Islet of Langerhans (tissue), 1 donor: ENCODE data around the gene ZDHHC8.

Source experiments
- FAIRE-seq: peaks from one replicate; lab custom pipeline; 2011; peaks lifted over from hg19 to GRCh38; lab: Jason Lieb, UNC

ZDHHC8 gene

GRCh38 chr22:20131597-20131858 is at the start of gene ZDHHC8:
ZDHHC8 (plus strand) TSS chr22:20131804; CDS start chr22:20131948, 144 bp downstream.
- no peak for FAIRE-seq

GRCh38 chr22:20083157-20083890 is 48.3 kb upstream of the ZDHHC8 start:
- no peak for FAIRE-seq

DNA sequence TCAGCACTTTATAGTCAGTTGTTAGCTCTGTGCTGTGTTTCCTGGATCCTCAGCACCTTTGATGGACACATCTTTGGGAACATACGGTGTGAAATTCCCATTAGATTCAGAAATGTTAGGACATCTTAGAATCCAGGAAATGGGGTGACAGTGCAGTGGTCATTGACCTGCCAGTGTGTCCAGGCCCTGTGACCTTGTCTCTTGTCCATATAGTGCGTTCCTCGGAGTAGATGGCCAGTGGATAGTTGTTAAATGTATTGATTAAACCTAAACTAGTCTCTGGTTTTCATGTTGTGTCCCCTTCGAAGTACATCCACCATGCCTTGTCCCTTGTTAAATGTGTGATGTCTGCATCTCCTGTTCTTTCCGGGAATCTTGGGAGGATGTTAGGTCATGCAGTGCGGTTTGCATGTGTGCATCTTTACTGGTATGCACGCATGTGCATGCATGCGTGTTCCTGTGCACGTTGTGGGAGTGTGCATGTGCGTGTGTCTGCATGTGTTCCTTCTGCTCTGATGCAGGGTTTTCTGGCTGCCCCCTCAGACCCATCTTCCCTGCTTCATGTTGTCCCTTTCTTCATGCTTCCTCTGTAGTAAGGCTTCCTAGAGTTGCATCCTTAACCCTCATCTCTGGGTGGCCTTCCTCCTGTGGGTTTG is 47.6 kb upstream of the ZDHHC8 start:
- no peak for FAIRE-seq

- no peak for FAIRE-seq
Observed at GRCh38 chr22:20084547-20085413, 46.8 kb upstream of the ZDHHC8 start.

DNA sequence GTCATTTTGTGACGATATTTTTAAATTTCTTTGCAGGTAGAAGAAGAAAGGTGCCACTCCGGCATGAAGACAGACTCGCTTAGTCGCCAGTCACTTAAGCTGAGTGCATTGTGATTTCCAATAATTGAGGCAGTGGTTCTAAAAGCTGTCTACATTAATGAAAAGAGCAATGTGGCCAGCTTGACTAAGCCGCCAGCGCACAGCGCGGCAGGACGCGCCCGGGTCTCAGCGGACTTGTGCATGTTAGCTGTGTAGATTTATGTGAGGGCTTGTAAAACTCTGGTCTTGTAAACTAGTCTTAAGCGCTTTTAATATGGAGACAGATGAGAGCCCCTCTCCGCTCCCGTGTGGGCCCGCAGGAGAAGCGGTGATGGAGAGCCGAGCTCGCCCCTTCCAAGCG is 46.0 kb upstream of the ZDHHC8 start:
- no peak for FAIRE-seq

DNA sequence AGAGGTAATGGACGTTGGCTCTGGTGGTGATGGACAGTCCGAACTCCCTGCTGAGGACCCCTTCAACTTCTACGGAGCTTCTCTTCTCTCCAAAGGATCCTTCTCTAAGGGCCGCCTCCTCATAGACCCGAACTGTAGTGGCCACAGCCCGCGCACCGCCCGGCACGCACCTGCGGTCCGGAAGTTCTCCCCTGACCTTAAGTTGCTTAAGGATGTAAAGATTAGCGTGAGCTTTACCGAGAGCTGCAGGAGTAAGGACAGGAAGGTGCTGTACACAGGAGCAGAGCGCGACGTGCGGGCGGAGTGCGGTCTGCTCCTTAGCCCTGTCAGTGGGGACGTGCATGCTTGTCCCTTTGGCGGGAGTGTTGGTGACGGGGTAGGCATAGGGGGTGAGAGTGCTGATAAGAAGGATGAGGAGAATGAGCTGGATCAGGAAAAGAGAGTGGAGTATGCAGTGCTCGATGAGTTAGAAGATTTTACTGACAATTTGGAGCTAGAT is 45.5 kb upstream of the ZDHHC8 start:
- no peak for FAIRE-seq

GRCh38 chr22:20086763-20087162 is 44.8 kb upstream of the ZDHHC8 start:
- no peak for FAIRE-seq

DNA sequence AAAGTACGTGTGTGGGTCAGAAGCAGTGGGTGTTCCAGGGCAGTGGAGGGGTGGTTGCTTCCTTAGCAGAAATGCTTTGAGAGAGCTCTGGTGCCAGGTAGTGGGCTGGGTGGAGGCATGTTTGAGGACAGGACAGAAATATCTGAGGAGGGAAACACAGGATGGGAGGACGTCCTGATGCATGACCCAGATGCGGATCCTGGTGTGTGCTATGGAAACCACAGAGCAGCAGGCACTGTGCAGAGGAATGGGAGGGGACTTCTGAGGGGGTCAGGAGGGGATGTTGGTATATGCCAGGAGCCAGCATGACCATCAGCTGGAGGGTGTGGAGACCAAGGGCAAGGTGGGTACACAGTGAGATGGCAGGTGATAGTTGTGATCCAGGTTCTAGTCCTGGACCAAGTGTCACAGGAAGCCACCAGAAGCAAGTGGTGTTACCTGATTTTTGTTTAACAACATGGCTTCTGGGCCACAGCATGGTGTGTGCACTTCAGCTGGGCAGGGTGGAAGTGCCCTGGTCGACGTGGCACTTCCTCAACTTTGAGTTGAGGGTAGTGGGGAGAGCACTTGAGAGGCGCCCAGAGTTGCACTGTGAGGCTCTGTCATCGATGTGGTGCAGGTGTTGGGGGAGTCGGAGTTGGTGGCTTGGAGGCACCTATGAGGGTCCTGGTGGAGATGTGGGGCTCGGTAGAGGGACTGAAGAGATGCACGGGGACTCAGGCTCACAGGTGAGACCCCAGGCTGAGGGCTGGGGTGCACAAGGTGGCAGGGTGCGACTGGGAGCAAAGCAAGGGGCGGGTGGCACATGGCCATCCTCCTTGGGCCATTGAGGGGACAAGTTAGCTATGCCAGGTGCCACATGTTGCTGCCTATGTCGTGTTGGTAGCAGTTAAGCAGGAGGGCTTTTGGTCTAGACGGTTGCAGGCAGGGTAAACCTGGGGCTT is 44.0 kb upstream of the ZDHHC8 start:
- no peak for FAIRE-seq

DNA sequence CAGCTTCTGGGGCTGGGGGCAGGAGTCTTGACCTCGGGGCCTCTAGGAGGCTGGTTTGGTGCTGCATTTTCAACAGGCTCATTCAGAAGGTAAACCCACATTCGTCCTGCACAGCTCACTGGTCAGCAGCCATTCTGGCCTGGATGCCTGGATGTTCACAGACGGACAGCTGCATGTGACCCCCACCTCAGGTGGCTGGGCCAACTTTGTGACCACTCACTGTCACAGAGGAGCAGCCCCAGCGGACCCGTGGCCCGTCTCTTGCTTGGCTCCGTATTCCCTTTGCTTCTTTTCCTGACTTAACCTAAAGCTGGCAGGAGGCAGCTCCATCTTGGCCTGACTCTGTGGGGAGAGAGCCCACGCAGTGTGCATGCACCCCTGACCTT is 43.3 kb upstream of the ZDHHC8 start:
- FAIRE-seq: no peak

DNA sequence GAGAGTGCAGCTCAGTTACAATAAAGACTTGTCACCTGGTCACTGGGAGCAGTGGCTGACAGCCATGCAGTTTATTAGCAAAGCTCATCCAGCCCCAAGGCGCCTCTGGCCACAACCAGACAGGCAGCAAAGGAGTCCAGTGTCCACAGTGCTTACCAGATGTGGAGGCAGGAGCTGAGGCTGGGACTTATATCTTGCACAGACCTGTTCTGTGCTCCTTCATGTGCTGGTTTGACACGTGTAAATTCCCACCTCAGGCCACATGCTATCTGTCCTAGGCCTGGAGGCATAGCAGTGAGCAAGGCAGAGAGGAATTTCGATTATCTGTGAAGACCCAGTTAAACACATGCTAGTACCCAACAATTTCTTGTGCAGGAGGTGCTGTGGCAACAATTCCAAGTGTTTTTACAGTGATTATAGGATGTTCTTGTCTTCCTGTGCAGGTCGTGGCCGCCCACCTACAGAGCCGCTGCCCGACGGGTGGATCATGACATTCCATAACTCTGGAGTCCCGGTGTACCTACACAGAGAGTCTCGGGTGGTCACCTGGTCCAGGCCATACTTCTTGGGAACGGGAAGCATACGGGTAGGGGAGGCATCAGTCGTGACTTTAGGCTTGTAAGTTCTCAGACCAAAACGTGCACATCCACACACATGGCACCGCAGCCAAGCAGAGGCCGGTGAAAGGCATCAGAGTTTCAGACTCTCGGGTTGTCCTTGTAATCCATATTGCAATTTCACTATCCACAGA is 42.2 kb upstream of the ZDHHC8 start:
- no peak for FAIRE-seq

GRCh38 chr22:20089977-20090729 is 41.5 kb upstream of the ZDHHC8 start:
- no peak for FAIRE-seq

DNA sequence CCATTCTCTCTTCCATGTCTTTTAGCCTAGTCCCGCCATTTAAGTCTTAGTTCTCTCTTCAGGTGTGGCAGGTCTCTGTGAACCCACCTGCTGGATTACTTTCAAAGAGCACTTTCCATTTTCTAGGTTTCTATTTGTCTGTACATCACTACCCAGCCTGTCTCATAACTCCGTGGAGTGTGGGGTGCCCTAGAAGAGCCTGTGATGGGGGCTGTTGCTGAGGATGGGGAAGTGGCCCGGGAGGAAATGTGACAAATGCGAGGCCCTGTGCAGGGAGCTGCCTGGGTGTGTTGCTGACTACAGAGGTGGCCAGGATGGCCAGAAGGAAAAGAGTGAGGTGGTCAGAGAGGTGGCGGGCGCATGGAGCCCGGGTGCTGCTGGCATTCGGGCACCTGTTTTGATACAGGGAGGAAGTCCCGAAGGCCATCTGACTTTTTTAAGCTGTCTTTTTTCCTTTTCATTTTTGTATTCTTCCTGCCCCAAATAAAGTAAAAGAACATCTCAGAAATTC is 40.8 kb upstream of the ZDHHC8 start:
- FAIRE-seq: no peak

GRCh38 chr22:20091690-20092476 is 39.7 kb upstream of the ZDHHC8 start:
- FAIRE-seq: no peak

DNA sequence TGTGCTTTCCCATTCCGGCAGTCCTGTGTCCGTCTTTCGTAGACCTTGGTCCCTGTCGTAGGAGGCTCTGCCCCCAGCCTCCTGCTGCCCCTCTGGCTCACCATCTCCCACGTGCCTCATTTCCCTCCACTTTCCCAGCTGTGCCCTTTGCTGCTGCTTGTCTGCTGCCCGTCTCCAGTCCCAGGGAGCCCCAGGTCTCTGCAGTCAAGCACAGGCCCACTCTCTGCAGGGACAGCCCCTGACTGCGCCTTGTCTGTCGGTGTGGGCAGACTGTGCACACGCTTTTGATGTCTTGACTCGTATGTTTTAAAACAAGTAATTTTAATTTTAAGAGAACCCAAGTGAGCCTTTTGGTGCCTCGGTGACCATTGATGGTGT is 39.1 kb upstream of the ZDHHC8 start:
- no peak for FAIRE-seq

GRCh38 chr22:20093418-20094196 is 38.0 kb upstream of the ZDHHC8 start:
- no peak for FAIRE-seq

GRCh38 chr22:20094197-20094807 is 37.3 kb upstream of the ZDHHC8 start:
- FAIRE-seq: no peak

DNA sequence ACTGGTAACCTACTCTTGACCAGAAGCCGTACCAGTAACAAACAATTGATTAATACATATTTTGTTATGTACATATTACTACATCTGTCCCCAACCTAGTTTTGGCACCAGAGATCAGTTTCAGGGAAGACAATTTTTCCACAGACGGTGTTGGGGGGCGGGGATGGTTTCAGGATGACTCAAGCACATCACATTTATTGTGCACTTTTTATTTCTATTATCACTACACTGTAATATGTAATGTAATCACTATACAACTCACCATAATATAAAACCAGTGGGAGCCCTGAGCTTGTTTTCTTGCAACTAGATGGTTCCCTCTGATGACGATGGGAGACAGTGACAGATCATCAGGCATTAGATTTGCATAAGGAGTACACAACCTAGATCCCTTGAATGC is 36.1 kb upstream of the ZDHHC8 start:
- FAIRE-seq: no peak
